ENCODE measurements around the gene NUCB2. TPM values are rescaled to one million over a fixed set of nuclear protein-coding genes. Genes with fewer than 3 reads are reported as not detected.

The NUCB2 gene
- total and polyA plus RNA-seq, 2 of the 8 experiments (the other 6 are each of a cell fraction or from before 2014, with no cell fraction given): 9.0 to 34.2 TPM

DNA sequence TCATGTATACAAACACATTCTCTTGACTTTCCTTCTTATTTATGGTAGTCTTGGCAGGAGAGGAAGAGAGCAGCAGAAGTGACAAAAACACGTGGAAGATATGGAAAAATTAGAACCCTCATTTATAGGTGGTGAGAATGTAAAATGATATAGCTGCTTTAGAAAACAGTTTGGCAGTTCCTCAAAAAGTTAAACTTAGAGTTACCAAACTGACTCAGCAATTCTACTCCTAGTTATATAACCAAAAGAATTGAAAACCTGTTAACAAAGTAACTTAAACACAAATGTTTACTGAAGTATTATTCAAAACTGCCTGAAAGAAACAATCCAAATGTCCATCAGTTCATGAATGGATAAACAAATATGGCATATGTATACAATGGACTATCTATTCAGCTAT is 16.8 kb downstream of the NUCB2 start:
- Histone ChIP-seq H2BK120ac (replicated peaks; ENCODE audit: low read depth, low read length) (no peak overlapping the region), H2BK5ac (ENCODE audit: low read depth, low read length) (no peak overlapping the region), H2BK15ac (ENCODE audit: low read length) (no peak overlapping the region), H3K27me3 (replicated peaks in 1 of 4; ENCODE audit: control insufficient read depth in 3 of 4, extremely low read depth in 1 of 4, insufficient read depth in 3 of 4, low read length in 3 of 4) (no peaks in the 10 kb centered on the region), H4K91ac (replicated peaks; ENCODE audit: insufficient read length, low read length) (no peak overlapping the region), H3K18ac (ENCODE audit: extremely low read depth, low read length) (no peak overlapping the region), H3K9ac (replicated peaks in 1 of 4; ENCODE audit: extremely low read depth in 1 of 4, low read depth in 3 of 4, low read length in 3 of 4) (no peak overlapping the region), H3K23me2 (ENCODE audit: low read depth, low read length) (no peaks in the 10 kb centered on the region), H3K14ac (ENCODE audit: insufficient read length) (no peak overlapping the region), H2AFZ (ENCODE audit: low read length) (no peak overlapping the region), H4K5ac (ENCODE audit: insufficient read length, low read depth, low read length) (no peak overlapping the region), H3K9me3 (ENCODE audit: insufficient read depth in 2 of 2, low read depth in 1 of 2, low read length in 1 of 2) (no peaks in the 10 kb centered on the region), H2BK20ac (ENCODE audit: low read length) (no peak overlapping the region), H3K23ac (ENCODE audit: insufficient read length) (no peak overlapping the region), H3K36me3 (ENCODE audit: control insufficient read depth in 2 of 4, insufficient read depth in 4 of 4, low read length in 3 of 4) (no peaks in the 10 kb centered on the region; a peak in 1 of 8 replicates), H3K4me2 (ENCODE audit: insufficient read depth in 1 of 2, low read depth in 2 of 2, low read length in 2 of 2) (no peak overlapping the region), H3K4me3 (ENCODE audit: extremely low read depth in 1 of 4, insufficient read depth in 2 of 4, low read depth in 3 of 4, low read length in 4 of 4) (no peak overlapping the region), H3K4me1 (replicated peaks in 1 of 4; ENCODE audit: control insufficient read depth in 3 of 4, insufficient read depth in 4 of 4, low read length in 3 of 4) (no peaks in the 10 kb centered on the region), H4K20me1 (replicated peaks in 1 of 2; ENCODE audit: control insufficient read depth in 1 of 2, insufficient read depth in 2 of 2, low read length in 2 of 2) (no peaks in the 10 kb centered on the region), H3K56ac (replicated peaks; ENCODE audit: insufficient read length, low read depth, low read length) (no peak overlapping the region), H3K79me1 (ENCODE audit: low read depth, low read length) (no peaks in the 10 kb centered on the region), H3K79me2 (ENCODE audit: control insufficient read depth in 1 of 2, insufficient read depth in 2 of 2, low read length in 2 of 2) (no peaks in the 10 kb centered on the region), H3K27ac (ENCODE audit: low read depth, low read length) (no peak overlapping the region), H3K4ac (replicated peaks; ENCODE audit: insufficient read length, low read depth, low read length) (no peak overlapping the region), H4K8ac (ENCODE audit: extremely low read depth, insufficient read depth, low read length) (no peak overlapping the region), H2AK5ac (ENCODE audit: low read depth, low read length) (no peak overlapping the region), H2BK12ac (ENCODE audit: low read depth, low read length) (no peak overlapping the region)
- 77% methylated on average over 1 of the region's 1 CpG; no CpG with 5 or more reads in 1 of the 2 experiments for WGBS, 2 experiments (ENCODE audit: extremely low coverage in 1 of 2, insufficient coverage in 1 of 2, insufficient read length in 1 of 2, insufficient replicate concordance in 2 of 2, low coverage in 1 of 2, low lambda C conversion rate in 2 of 2, missing lambda C conversion rate in 1 of 2)
- TF ChIP-seq CBX8 (IDR thresholded peaks at IDR 0.05; ENCODE audit: borderline replicate concordance, low read depth, low read length) (no peak), KDM1A (IDR thresholded peaks at IDR 0.05; ENCODE audit: borderline replicate concordance, low read length) (no peak), CEBPB (IDR thresholded peaks at IDR 0.05; ENCODE audit: low read depth, low read length) (no peak), JUN (IDR thresholded peaks at IDR 0.05; ENCODE audit: low read depth, low read length) (no peak), ASH2L (IDR thresholded peaks at IDR 0.05; ENCODE audit: low read length) (no peak), CREB1 (IDR thresholded peaks at IDR 0.05) (no peak), CHD1 (IDR thresholded peaks at IDR 0.05; ENCODE audit: low read depth, low read length) (no peak), BRCA1 (IDR thresholded peaks at IDR 0.05; ENCODE audit: low read depth, low read length) (no peak), RAD21 (IDR thresholded peaks at IDR 0.05 in 1 of 2, conservative IDR thresholded peaks at IDR 0.05 in 1 of 2; ENCODE audit: low read depth in 2 of 2, low read length in 2 of 2) (no peak), MAFK (IDR thresholded peaks at IDR 0.05; ENCODE audit: low read depth, low read length) (no peak), SRF (IDR thresholded peaks at IDR 0.05; ENCODE audit: low read depth, low read length) (no peak)
- no peak for FAIRE-seq
- ChIA-PET CTCF (ENCODE audit: partially characterized antibody) (no interaction called here), POLR2A (ENCODE audit: partially characterized antibody) (interaction anchor here (1.3 kb wide), 1 partner anchor 11 kb away, joined by 3 read pairs; no protein-coding TSS in a partner anchor)
- no peak for DNase-seq (ENCODE audit: low read depth in 1 of 2, low spot score in 2 of 2)

Measured in H1 (cell line).